Adrenal gland (tissue), 12 donors: Measurements from ENCODE around the gene HHAT. TPM values are rescaled to one million over a fixed set of nuclear protein-coding genes. Genes with fewer than 3 reads are reported as not detected.

Experiments
- DNase-seq, 7 donors: peaks; one replicate each; pipeline ENCODE4 v3.0.0-alpha.2; 2019 to 2020
- H3K27ac ChIP-seq, 5 donors: fragments of 200-600 bp; sonication (generic) in 4 of 5; 1 replicate in 3 of 5; 2 replicates in 2 of 5; pipeline versions ENCODE4 v1.5.1 to v1.8.0; 2016 to 2020; ENCODE audit warnings: mild to moderate bottlenecking in 1 of 5
- H3K27me3 ChIP-seq: fragments of 200-600 bp; 2 replicates; pipeline ENCODE4 v1.8.0; 2021
- H3K36me3 ChIP-seq, 2 donors: fragments of 200-600 bp; replicated peaks in 1 of 2; 1 replicate in 1 of 2; 2 replicates in 1 of 2; pipeline versions ENCODE4 v1.5.1 to v1.8.0; 2018 to 2022
- H3K4me1 ChIP-seq, 2 donors: fragments of 200-600 bp; replicated peaks in 1 of 2; 1 replicate in 1 of 2; 2 replicates in 1 of 2; pipeline versions ENCODE4 v1.5.1 to v1.8.0; 2018 to 2021
- H3K4me3 ChIP-seq, 4 donors: fragments of 200-600 bp; sonication (generic) in 3 of 4; one replicate each; pipeline ENCODE4 v1.5.1; 2016 to 2018
- H3K9me3 ChIP-seq, 3 donors: fragments of 200-600 bp; sonication (generic) in 1 of 3; replicated peaks in 1 of 3; 1 replicate in 2 of 3; 2 replicates in 1 of 3; pipeline versions ENCODE4 v1.5.1 to v1.8.0; 2016 to 2021
- POLR2A ChIP-seq, 2 donors: fragments of 450-650 bp; IDR thresholded peaks; one replicate each; pipeline ENCODE4 v1.6.1; 2017; ENCODE audit warnings: antibody characterized with exemption in 2 of 2, mild to moderate bottlenecking in 2 of 2, moderate library complexity in 1 of 2
- WGBS, 4 donors: extraction: QIAGEN DNeasy Blood & Tissue Kit in 2 of 4; methylation state at CpG; one replicate each; pipeline versions ENCODE4 v1.1.5 to v1.1.7; 2013 to 2017; 5-methylcytosine and 5-hydroxymethylcytosine counted together
- intact Hi-C, 2 donors: fragments of 100-400 bp; cut with DNase I; formaldehyde crosslinking; loops; one replicate each; pipeline versions ENCODE4 v1.14.1 to v1.15.0; 2022 to 2023
- polyA plus RNA-seq, 3 donors: library from polyadenylated mRNA; stranded (reverse); fragments of 200-250 nt in 2 of 3; fragments of 350-450 nt in 1 of 3; fragmentation: Illumina TruSeq in 1 of 3; extraction: RNeasy Lipid Tissue Mini Kit (QIAGEN cat#74804) in 1 of 3; gene quantifications; one replicate each; pipeline ENCODE4 v1.2.3, GENCODE V29; 2013 to 2014
- total RNA-seq, 9 donors: library from RNA; depleted of rRNA in 4 of 9; stranded (reverse); fragments of >200 nt in 4 of 9; fragments of 120-200 nt in 1 of 9; fragmentation: NEBNext Ultra II Directional in 1 of 9; extraction: Animal tissue kit (Norgen Biotek cat#: 25700) in 1 of 9; gene quantifications; one replicate each; pipeline versions ENCODE4 v1.1.0 to v1.2.4, GENCODE V29; 2013 to 2023
- TF ChIP-seq, protein P1 (sequence below), 6 experiments: fragments of 450-650 bp in 4 of 6; fragments of 200-600 bp in 2 of 6; sonication (generic) in 1 of 6; IDR thresholded peaks; 1 replicate in 5 of 6; 2 replicates in 1 of 6; pipeline versions ENCODE4 v1.5.1 to v1.8.0; 2016 to 2021; ENCODE audit warnings: antibody characterized with exemption in 6 of 6, mild to moderate bottlenecking in 2 of 6, moderate library complexity in 1 of 6
- donor health status: healthy with polysubstance abuse.
- donor health status: Bipolar disorder and iron deficiency.
- donor health status: DM: yes; HTN: yes; CAD: no.
- donor health status: DM: no; HTN: no; CAD: no.
- donor health status: DM: no; HTN: no; CAD: no.
- donor health status: DM: yes; HTN: yes; CAD: no.

HHAT gene
- total and polyA plus RNA-seq, 12 donors, result 3.1 to 26.7 (median 12.3) TPM

DNA sequence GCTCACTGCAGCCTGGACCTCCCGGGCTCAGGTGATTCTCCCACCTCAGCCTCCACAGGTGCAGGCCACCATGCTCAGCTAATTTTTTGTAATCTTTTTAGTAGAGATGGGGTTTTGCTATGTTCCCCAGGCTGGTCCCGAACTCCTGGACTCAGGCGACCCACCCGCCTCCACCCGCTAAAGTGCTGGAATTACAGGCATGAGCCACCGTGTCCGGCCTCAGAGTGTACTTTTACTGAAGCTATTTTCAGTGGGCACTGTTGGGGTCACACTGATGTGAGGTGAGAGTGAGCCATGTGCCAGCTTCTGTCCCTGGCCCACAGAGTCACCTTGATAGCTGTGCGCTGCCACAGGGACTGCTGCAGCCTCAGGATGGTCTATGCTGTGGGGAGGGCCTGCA, 25.3 kb upstream of the HHAT start:
- H3K27ac ChIP-seq, result no peak overlapping the region
- no peaks in the 10 kb centered on the region for H3K4me1 ChIP-seq
- H3K9me3 ChIP-seq, result no peaks in the 10 kb centered on the region
- DNase-seq, result no peak
- WGBS, 4 donors, result 94 to 97% (median 96%) methylated on average over 7 to 8 of the region's 8 CpGs
- no peaks in the 10 kb centered on the region for H3K27me3 ChIP-seq
- TF ChIP-seq POLR2A (IDR thresholded peaks at IDR 0.05), result no peak
- TF ChIP-seq, protein P1, sequence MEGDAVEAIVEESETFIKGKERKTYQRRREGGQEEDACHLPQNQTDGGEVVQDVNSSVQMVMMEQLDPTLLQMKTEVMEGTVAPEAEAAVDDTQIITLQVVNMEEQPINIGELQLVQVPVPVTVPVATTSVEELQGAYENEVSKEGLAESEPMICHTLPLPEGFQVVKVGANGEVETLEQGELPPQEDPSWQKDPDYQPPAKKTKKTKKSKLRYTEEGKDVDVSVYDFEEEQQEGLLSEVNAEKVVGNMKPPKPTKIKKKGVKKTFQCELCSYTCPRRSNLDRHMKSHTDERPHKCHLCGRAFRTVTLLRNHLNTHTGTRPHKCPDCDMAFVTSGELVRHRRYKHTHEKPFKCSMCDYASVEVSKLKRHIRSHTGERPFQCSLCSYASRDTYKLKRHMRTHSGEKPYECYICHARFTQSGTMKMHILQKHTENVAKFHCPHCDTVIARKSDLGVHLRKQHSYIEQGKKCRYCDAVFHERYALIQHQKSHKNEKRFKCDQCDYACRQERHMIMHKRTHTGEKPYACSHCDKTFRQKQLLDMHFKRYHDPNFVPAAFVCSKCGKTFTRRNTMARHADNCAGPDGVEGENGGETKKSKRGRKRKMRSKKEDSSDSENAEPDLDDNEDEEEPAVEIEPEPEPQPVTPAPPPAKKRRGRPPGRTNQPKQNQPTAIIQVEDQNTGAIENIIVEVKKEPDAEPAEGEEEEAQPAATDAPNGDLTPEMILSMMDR (IDR thresholded peaks at IDR 0.05), result no peak
- intact Hi-C loops, result loop anchor here in 1 of 2 donors (10.0 kb wide), 1 partner anchor 149 kb away; no protein-coding TSS in a partner anchor
- no peak overlapping the region for H3K4me3 ChIP-seq
- H3K36me3 ChIP-seq, result no peaks in the 10 kb centered on the region

DNA sequence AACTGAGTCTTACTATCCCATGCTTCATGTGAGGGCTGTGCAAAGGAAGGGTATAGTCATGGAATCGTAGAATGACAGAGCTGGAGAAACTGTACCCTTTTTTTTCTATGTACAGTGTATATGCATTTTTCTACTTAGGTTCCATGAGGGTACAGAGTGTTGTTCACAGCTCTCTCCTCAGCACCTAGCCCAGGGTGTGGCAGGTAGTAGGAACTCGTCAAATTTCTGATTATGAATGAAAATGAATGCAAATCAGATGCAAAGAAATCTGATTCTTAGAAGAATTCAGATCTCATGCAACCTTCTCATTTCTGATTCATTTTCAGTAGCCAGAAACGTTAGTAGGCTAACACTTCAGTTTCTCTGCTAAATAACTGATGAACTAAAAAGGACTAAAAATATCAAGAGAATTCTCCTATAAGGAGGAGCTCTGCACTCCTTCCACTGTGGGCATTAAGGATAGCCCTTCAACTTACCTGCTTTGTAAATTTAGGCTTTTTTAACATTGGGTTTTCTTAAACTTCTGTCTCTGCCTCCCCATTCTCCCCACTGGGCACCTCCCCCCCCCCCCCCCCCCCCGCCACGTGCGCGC, 18.0 kb upstream of the HHAT start:
- Histone ChIP-seq H3K9me3 (no peaks in the 10 kb centered on the region), H3K27me3 (no peaks in the 10 kb centered on the region), H3K4me3 (peak overlapping the region in 1 of 4 donors; percentile 23), H3K36me3 (no peaks in the 10 kb centered on the region), H3K27ac (peak overlapping the region in 2 of 5 donors; percentile 21 to 71), H3K4me1 (peaks cover 5% of the 10 kb centered on the region in 2 donors)
- DNase-seq, result no peak
- 23 to 40% (median 31%) methylated on average over 3 to 4 of the region's 7 CpGs for WGBS, 4 donors
- intact Hi-C loops, result loop anchor here in 1 of 2 donors (5.0 kb wide), 2 partner anchors 168 to 448 kb away; no protein-coding TSS in a partner anchor
- TF ChIP-seq, protein P1 (IDR thresholded peaks at IDR 0.05), result no peak
- no peak for TF ChIP-seq POLR2A (IDR thresholded peaks at IDR 0.05)

DNA sequence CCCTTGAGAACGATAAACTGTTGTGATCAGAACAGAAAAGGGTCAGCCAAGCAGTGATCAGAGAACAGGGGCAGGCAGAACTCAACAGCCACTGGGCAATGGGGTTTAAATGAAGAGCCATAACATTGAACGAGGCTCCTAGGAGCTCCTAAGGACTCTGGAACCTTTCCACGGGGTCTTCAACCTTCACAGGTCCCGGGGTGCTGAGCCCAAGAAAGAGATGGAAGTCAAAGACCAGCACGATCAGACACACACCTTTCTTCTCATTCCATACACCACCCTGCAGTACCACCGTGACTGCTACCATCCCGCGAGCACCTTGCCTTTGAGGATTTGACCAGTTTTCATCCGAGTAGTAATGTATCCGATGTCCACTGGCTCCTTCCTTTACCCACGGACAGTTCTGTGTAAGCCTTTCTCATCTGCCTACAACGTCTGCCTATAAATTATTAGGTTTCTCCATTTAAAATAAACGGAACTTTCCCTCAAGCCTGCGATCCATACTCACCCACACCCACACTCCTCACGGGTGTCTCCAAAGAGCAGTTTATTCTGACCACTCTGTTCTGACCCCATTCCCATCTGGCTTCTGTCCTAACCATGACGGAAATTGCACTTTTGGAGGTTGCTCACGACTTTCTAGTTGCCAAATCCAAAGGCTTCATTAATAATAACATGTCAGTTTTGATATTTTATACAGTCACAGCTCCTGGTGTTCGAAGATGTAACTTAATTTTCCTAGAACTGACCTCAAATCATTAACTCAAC, 16.8 kb upstream of the HHAT start:
- Histone ChIP-seq H3K27ac (peak overlapping the region in 2 of 5 donors; percentile 21 to 71), H3K27me3 (no peaks in the 10 kb centered on the region), H3K4me1 (peaks cover 5% of the 10 kb centered on the region in 2 donors), H3K36me3 (no peaks in the 10 kb centered on the region), H3K9me3 (no peaks in the 10 kb centered on the region), H3K4me3 (peak overlapping the region in 1 of 4 donors; percentile 23)
- intact Hi-C loops, result loop anchor here in 1 of 2 donors (5.0 kb wide), 2 partner anchors 170 to 450 kb away; no protein-coding TSS in a partner anchor
- DNase-seq, result peak in 2 of 7 donors; percentile 30 to 32
- TF ChIP-seq, protein P1 (IDR thresholded peaks at IDR 0.05), result no peak
- no peak for TF ChIP-seq POLR2A (IDR thresholded peaks at IDR 0.05)
- 44 to 49% (median 47%) methylated on average over 16 to 18 of the region's 18 CpGs for WGBS, 4 donors

DNA sequence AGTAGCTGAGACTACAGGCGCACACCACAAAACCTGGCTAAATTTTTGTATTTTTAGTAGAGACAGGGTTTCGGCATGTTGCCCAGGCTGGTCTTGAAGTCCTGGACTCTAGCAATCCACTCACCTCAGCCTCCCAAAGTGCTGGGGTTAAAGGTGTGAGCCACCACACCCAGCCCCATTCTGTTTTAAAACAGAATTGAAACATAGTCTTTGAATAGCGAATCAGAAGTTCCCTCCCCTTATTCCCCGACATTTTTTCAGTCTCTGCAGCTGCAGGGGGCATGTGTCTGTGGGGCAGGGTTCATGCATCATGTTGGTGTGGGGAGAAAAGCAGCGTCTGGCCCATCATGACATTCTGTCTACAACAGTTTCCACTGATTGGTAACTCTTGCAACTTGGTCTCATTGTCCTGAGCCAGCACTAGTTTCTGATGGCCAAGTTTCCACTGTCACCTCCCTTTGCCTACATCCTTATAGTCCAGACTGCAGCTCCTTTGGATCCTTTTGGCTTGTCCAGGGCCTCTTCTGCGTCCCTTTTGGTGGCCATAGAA, 15.6 kb upstream of the HHAT start:
- 61 to 90% (median 74%) methylated on average over 6 of the region's 6 CpGs for WGBS, 4 donors
- Histone ChIP-seq H3K4me3 (no peak overlapping the region), H3K27me3 (no peaks in the 10 kb centered on the region), H3K9me3 (no peaks in the 10 kb centered on the region), H3K36me3 (no peaks in the 10 kb centered on the region), H3K4me1 (peaks cover 5% of the 10 kb centered on the region in 2 donors), H3K27ac (no peak overlapping the region)
- intact Hi-C loops, result loop anchor here in 1 of 2 donors (5.0 kb wide), 2 partner anchors 171 to 451 kb away; no protein-coding TSS in a partner anchor
- no peak for DNase-seq
- TF ChIP-seq POLR2A (IDR thresholded peaks at IDR 0.05), result no peak
- TF ChIP-seq, protein P1 (IDR thresholded peaks at IDR 0.05), result no peak
